HG03575 (cell line): ENCODE results near the gene CCNA2.

Experiments
- ATAC-seq: cut with Tn5 transposase; IDR thresholded peaks from one replicate; pipeline ENCODE4 v1.9.1; 2021; ENCODE audit not compliant: unreplicated experiment, insufficient number of reproducible peaks, low FRiP score; ENCODE audit errors: extremely low read depth

Gene CCNA2

DNA sequence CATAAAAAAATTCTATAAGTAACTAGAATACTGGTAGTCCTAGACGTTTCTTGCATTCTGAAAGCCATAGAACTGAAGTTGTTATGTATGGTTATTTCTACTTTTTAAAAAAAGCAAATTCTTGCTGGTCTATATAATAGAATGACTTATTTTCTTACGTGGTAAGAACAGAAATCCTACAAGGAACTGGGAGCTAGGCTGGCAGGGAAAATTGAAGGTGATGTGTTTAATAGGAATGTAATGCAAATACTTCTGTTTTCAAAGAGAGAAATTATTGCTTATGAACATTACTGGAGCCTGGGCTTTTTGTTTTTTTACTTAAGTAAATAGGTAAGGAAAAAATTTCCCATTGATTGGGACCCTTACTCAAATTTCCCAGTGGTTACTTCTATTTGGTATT, 8.9 kb downstream of the CCNA2 start:
- ATAC-seq = no peak

DNA sequence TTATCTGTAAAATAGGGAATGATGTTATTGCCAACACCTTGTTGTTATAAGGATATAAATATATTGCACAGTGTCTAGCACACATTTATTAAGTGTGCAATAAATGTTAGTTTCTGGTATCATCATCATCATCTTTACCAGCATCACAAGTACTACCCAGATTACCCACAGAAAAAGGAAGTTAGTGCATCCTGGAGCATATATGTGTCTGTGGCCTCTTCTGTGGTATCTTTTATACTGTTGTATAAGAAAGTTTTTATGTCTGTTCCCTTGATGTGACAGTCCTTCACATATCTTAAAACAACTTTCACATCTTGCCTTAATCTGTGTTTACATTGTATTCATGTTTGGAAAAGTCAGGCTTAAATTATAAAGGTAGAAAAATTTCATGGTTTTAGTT, 12.6 kb downstream of the CCNA2 start:
- no peak for ATAC-seq

DNA sequence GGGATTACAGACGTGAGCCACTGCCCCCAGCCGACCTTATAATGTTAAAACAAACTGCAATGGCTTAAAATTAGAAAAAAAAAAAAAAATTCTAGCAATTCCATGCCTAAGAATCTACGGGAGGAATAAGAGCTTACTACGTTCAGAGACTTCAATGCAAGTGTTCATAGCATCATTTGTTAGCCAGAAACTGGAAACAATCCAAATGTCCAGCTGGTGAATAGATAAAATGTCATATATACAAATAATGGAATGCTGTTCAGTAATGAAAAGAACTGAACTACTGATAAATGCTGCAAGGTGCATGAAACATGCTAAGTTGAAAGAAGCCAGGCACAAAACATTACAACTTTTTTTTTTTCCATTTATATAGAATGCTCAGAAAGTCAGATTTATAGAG, 17.3 kb downstream of the CCNA2 start:
- ATAC-seq = no peak

DNA sequence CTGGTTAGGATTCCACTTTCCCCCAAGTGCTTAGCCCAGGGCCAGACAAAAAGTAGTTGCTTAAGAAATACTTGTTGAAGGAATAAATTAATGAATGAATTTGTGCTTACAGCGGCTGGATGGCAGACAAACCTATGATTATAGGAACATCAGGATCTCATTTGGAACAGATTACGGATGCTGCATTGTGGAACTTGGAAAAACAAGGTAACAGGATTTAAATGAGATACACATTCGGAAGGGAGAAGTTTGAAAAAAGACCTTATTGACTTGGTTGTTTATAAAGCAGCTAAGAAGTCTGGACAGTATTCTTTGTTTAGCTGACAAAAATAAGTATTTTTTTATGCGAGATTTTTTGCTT, 22.0 kb downstream of the CCNA2 start:
- ATAC-seq = no peak

DNA sequence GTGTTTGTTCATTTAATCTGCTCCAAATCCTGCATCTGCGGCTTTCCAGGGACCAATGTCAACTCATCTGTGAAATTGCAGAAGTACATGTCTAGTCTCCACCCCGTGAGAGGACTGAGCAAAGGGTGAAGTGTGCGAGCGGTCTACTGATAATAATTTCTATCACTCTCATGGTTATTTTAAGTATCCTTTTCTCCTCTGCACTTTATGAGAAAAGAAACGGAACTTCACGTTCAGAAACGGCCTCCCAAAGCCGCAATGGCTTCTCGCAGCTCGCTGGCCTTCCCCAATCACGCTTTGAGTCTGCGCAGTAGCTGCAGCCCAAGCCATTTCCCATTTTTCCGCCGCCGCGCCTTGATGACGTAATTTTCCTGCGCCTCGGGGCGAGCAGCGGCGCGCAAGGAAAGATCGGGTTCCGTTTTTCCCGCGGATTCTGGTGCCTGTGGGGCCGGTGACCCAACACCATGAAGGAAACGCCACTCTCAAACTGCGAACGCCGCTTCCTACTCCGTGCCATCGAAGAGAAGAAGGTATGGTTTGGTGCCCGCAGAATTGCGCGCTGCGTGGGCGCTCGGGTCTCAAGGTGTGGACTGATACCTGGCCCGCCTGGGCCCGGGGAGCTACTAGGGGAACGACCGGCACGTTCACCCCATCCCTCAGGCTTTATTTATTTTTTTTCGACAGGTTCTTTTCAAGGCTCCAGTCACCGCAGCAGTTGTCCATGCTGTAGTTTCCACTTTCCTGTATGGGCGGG, 22.5 kb downstream of the CCNA2 start, which contains the start of gene EXOSC9:
TSS of gene EXOSC9 (plus strand) at position 363 of the 754 bp plus-strand sequence. CDS start at position 465, 102 bp downstream.
- ATAC-seq = peak; percentile 57

DNA sequence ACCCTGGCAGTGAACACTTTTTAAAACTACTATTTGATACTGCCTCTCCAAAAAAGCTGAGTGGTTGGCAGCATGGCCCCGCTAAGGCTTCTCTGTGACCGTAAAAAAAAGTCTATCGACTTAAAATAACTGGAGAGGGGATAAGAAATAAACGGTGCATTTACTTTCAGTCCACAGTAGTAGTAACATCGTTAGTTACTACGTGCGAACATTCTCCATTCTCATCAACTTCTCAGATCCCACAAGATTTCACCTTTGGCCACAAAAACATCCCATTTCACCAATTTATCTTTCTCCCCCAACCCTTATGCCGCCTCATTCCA, 23.1 kb downstream of the CCNA2 start:
- no peak for ATAC-seq

DNA sequence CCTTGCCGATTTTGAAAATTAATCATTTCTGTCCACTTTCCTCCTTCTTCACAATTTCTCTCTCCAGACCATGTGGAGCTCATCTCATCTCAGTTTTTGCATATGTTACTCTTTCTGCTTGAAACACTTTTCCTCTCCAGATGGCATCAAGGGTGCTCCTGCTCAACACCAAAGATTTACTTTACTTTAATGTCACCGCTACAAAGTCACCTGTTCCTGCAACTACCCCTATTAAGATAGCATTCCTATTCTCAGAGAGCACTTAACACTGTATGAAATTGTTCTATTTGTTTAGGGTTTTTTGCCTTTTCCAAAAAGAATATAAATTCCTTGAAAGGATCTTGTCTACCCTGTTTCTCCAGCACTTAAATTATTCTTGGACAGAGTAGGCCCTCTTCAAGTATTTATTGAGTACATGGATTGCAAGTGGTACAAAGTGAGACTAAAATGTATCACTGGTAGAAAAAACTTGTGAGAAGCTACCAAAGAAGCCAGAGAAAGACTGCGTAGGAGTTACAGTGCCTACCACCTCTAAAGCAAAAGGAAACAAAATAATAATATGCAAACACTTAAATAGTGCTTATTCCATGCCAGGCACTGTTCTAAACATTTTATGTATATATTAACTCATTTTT, 23.7 kb downstream of the CCNA2 start:
- ATAC-seq = no peak

DNA sequence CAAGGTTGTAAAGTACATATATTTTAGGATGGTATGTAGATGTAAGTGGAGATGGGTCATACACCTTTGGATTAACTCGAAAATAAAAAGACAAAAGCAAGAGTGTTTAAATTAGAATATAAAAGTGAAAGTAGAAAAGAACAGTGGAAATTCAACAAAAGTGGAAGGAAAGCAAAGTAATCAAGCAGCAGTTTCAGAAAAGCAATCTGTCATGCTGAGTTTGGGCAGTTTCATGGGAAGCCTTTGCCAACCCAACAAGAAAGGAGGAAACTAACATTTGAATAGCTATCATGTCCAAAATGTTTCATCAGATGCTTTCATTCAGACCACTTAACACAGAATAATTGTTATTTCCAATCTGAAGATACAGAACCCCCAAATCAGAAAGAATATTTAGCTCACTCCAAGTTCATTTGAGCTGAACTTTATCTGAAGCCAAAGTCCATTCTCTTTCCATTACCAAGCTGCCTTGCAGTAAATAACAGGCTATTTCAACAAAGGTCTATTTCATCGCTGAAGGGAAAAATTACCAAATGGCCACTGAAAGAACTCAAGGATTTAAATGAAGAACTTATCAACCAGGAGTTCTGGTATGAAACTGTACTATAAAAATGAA, 24.4 kb downstream of the CCNA2 start:
- no peak for ATAC-seq

DNA sequence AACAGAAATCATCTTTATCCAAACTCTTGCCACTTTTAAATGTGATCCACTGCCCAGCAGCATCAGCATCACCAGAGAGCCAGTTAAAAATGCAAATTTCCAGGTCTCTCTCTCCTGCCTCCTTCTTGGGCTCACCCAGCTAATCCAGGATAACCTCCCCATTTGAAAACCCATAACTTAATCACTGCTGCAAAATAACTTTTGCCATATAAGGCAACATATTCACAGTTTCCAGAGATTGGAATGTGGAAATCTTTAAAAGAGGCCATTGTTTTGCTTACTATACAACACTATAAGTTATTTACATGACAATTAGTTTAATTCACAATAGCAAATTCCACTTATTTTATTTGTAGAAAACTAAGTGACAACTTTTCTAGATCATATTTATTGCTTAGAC, 27.4 kb downstream of the CCNA2 start:
- no peak for ATAC-seq

DNA sequence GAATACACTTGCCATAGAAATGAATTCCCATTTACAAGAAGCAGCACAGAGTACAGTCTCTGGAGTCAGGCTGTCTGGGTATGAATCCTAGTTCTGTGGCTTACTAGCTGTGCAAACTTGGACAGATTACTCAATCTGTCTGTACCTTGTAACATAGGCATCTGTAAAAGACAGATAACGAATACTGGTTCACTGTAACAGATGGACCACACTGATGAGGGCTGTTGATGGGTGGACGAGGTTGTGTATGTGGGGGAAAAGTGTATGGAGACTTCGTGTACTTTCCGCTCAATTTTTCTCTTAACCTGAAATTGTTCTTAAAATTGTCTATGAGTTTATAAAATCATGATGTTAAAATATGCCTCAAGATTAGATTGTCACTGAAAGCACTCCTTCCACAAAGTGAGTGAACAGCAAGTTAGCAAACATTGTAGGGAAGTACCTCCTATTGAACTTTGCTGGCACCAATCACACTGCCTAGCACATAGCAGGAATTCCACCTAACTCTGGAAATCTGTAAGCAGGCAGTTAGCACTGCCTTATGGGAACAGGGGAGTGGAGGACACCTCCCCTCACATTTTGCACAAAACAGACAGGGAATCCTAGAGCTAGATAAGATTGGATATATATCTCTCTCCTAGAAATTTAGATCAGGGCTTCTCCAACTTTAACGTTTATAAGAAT, 29.0 kb downstream of the CCNA2 start:
- no peak for ATAC-seq

DNA sequence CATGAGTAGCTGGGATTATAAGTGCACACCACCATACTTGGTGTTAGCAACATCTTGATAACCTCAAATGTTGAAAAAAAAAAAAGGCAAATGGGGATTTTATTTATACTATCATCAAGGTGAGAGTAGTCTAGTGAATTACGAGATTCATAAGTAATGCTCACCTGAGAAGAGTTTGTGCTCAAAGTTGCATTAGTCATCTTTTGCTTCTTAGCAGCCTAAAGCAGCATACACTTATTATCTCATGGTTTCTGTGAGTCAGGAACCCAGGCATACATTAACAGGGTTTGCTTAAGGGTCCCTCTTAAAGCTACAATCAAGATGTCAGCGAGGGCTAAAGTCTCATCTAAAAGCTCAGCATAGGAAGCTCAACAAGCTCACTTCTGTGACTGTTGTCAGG, 30.7 kb downstream of the CCNA2 start:
- no peak for ATAC-seq

DNA sequence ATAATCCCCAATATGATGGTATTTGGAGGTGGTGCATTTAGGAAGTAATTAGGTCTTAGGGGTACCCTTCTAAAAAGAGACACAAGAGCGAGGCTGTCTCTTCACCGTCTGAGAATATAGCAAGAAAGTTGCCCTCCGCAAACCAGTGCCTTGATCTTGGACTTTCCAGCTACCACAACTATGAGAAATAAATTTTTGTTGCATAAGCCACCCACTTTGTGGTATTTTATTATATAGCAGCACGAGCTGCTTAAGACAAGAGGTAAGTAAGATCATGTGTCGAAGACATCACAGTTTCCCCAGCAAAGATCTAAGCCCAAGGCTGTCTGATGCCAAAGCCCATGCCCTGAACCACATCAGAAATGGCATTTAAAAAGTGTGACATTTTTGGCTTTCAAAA, 32.2 kb downstream of the CCNA2 start:
- ATAC-seq = no peak

DNA sequence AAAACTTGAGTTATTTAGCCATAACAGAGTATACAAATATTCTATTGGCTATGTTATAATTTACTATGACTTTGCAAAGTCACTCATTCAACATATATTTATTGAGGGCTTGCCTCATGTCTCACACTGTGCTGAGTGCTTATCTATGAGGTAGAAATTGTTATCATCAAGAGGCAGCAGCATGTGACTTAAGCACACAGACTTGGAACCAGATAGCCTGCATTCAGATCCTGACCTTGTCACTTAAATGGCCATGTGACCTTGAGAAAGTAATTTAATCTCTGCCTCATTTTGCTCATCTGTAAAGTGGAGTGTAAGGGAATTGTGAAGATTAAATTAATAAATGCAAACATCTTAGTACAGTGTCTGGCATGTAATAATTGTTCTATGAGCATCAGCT, 32.7 kb downstream of the CCNA2 start:
- no peak for ATAC-seq

DNA sequence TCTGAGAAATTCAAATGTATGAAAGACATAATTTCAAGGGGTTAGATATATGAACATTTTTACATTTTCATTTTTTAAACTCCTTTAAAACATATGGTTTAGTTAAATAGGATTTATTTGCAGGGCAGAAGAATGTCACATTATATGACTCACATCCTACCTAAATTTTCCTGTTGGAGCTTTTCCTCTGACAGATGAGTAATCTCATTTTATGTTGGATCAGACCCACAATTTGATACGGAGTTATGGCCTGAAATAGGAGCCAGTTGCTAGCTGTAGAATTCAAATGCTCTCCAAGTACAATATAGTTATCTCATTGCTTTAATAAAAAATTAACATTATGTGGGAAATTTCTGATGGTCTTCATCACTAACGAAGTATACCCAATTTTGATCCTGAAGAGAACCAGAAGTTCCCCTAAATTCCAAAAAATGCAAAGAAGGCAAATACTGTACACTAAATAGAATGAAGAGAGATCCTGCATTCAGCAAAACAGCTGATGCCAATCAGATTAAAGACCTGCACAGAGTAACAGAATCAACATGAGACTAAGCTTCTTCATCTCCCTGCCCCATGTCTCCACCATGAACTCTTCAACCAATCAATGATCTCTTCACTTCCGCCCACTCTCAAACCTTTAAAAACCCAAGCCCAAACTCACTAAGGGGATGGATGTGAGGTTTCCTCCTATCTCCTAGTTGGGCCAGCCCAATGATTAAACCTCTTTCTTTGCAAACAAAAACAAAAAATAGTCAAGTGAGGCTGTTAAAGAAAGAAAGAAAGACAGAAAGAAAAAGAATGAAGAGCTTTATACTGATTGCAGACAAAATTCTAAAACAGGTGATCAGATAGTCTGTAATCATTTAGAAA, 33.5 kb downstream of the CCNA2 start:
- ATAC-seq = no peak

DNA sequence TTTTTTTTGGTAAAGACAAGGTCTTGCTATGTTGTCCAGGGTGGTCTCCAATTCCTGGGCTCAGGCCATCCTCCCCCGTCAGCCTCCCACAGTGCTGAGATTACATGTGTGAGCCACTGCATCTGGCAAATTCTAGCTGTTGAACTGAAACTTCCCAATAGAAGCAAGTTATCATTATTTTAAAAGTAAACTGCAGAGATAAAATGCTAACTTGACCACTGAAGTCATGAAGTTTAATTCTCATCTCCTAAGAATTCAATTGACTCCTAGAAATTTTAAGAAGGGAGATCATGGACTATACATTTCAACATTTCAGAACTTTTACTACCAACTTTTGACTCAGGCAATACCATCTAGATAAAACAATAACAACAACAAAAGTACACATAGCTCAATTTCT, 34.2 kb downstream of the CCNA2 start:
- ATAC-seq = no peak

DNA sequence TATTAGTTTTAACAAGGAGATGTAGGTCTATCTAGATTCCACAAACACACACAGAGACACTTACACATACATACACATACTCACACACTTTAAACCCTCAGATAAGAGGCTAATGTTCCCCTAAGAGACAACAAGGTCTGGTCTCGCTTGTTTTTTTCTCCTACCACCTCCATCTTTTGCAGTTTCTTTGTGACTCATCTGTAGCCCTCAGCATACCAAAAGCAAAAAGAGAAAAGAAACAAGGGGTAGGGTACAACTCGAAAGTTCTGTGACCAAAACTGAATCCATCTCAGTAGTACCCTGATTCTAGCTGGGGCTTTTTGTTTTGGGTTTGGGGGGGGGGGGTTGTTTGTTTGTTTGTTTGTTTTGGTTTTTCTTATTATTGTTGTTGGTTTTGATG, 34.8 kb downstream of the CCNA2 start:
- peak; percentile 84 for ATAC-seq

DNA sequence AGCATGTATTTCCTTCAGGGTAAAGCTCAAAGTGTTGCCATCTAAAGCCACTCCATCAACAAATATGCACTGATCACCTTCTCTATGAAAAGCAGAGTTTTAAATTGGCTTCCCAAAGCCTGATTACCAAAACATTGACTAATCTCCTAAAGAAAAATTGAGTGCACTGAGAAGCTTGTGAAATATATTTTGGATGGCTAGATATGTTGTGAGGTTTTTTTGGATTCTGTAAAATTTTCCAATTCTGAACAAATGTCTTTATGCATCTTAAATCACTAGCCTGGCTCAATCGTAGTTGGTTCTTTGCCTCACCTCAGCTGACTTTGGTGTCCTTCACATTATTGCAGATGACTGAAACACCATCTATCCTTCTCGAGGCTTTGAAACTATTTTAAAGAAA, 37.5 kb downstream of the CCNA2 start:
- ATAC-seq = no peak

DNA sequence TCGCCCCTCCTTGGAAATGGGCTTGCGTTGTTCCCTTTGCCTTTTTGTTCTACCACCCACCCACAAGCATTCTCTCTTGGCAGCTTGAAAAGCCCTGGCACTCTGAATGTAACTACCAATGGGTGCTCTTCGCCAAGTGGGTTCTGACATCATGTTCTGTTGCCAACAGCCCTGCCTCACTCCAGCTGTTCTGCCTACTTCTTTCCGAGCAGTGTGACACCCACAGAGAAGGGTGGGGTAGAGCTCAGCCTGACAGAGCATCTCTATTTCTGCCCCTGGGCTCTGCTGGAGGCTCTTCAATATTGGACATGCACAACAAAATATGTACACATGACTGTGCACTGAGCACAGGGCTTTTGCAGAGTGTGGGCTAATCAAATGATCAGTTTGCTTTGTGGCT, 38.2 kb downstream of the CCNA2 start:
- ATAC-seq = no peak

DNA sequence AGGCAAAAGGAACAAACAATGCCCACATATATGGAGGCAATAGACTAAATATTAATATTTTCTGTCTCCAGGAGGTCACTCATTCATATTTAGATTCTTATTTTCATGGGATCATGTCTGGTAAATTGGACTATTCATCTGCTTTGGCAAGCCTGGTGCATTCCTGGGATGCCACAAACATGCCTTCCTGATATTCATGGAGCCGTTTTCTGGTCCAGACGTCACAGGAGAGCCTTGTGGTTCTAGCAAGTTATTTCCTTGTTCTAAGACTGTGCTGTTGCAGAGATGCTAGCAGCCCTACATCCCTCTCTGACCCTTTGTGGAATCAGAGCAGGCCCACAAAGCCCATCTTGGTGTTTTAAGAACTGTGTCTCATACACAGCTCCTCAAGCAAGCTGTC, 38.7 kb downstream of the CCNA2 start:
- no peak for ATAC-seq
